IgD-negative memory B cell (primary cell): ENCODE results near the gene STYX. TPM values are rescaled to one million over a fixed set of nuclear protein-coding genes. Genes with fewer than 3 reads are reported as not detected.

Experiments
- H3K27ac Mint-ChIP-seq, 3 donors: one replicate each; pipeline ENCODE4 v1.8.0; 2020 to 2022; ENCODE audit warnings: mild to moderate bottlenecking in 3 of 3, mixed read lengths in 3 of 3, moderate library complexity in 1 of 3
- H3K27me3 Mint-ChIP-seq: one replicate; pipeline ENCODE4 v1.8.0; 2021; ENCODE audit warnings: mixed read lengths
- H3K36me3 Mint-ChIP-seq: one replicate; pipeline ENCODE4 v1.8.0; 2020; ENCODE audit warnings: mild to moderate bottlenecking, mixed read lengths
- H3K4me1 Mint-ChIP-seq, 3 donors: one replicate each; pipeline ENCODE4 v1.8.0; 2020 to 2022; ENCODE audit warnings: mixed read lengths in 3 of 3, mild to moderate bottlenecking in 1 of 3
- H3K4me3 Mint-ChIP-seq, 4 donors: one replicate each; pipeline ENCODE4 v1.8.0; 2020 to 2022; ENCODE audit warnings: mild to moderate bottlenecking in 4 of 4, mixed read lengths in 4 of 4, moderate library complexity in 3 of 4
- H3K9me3 Mint-ChIP-seq, 3 donors: one replicate each; pipeline ENCODE4 v1.8.0; 2020 to 2021; ENCODE audit warnings: mixed read lengths in 3 of 3, mild to moderate bottlenecking in 1 of 3
- polyA plus RNA-seq: library from polyadenylated mRNA; unstranded; fragments of 300-500 nt; fragmentation: Illumina TruSeq; gene quantifications from one replicate; pipeline ENCODE4 v1.2.3, GENCODE V29; 2021

Gene STYX, protein sequence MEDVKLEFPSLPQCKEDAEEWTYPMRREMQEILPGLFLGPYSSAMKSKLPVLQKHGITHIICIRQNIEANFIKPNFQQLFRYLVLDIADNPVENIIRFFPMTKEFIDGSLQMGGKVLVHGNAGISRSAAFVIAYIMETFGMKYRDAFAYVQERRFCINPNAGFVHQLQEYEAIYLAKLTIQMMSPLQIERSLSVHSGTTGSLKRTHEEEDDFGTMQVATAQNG
- 14.1 TPM for polyA plus RNA-seq

GRCh38 chr14:52729925-52730708 lies at the start of gene STYX:
TSS of gene STYX (plus strand) at chr14:52730166. CDS start at chr14:52730475, 309 bp downstream.
- peaks cover 23 to 30% (median 25%) of the 10 kb centered on the region in 3 donors for H3K4me1 Mint-ChIP-seq
- H3K27me3 Mint-ChIP-seq, result no peaks in the 10 kb centered on the region
- H3K4me3 Mint-ChIP-seq, result peak within 1 kb of the TSS; percentile 92 to 96 (median 95)
- H3K9me3 Mint-ChIP-seq, result no peaks in the 10 kb centered on the region
- peaks cover 6% of the 10 kb centered on the region for H3K36me3 Mint-ChIP-seq
- peak within 1 kb of the TSS; percentile 67 to 96 (median 94) for H3K27ac Mint-ChIP-seq

DNA sequence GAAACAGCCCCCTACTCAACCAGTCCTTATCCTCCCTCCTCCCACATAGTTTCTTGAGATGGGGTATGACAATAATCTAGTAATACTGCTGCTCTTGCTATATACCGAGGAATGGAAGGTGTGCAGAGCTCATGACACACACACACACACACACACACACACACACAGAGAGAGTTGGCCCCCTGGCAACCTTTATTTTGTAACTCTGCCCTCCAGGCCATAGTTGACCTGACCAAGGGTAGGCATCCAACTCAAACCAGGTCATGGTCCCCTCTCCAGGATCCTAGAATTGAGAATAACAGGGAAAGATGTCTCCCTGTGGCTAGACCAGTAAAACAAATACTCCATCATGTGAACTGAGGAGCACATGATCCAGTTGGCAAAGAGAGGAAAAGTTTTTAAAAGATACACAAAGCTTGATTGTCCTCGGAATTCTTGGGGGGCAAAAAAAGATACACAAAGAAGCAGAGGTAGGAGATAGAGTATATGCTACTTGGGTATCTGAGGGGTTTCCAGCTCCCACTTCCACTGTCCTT lies 45.9 kb upstream of the STYX start:
- Mint-ChIP-seq H3K4me1 (peaks cover 12 to 38% (median 27%) of the 10 kb centered on the region in 3 donors), H3K36me3 (peaks cover 1% of the 10 kb centered on the region), H3K9me3 (no peaks in the 10 kb centered on the region), H3K27ac (peak overlapping the region in 1 of 3 donors; percentile 40), H3K4me3 (no peak overlapping the region), H3K27me3 (no peaks in the 10 kb centered on the region)

DNA sequence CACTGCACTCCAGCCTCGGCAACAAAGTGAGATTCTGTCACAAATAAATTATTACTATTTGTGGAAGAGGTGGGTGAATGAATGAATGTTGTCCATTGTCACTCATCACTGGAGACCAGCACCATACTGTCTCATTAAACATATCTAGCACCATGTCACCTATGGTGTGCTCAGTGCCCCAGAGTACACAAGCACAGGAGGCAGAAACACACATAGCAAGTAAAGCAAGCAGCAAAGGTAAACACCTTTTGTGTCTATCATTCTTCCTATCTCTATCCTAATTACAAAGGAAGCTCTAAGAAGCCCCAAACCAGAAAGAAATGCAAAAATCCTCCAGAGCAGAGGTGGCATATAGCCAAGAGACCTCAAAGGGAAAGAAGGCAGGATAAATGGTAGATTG lies 43.8 kb upstream of the STYX start:
- Mint-ChIP-seq H3K9me3 (no peaks in the 10 kb centered on the region), H3K36me3 (peaks cover 2% of the 10 kb centered on the region), H3K4me1 (peaks cover 16 to 48% (median 34%) of the 10 kb centered on the region in 3 donors), H3K4me3 (peak overlapping the region in 1 of 4 donors; percentile 69), H3K27ac (no peak overlapping the region), H3K27me3 (no peaks in the 10 kb centered on the region)

DNA sequence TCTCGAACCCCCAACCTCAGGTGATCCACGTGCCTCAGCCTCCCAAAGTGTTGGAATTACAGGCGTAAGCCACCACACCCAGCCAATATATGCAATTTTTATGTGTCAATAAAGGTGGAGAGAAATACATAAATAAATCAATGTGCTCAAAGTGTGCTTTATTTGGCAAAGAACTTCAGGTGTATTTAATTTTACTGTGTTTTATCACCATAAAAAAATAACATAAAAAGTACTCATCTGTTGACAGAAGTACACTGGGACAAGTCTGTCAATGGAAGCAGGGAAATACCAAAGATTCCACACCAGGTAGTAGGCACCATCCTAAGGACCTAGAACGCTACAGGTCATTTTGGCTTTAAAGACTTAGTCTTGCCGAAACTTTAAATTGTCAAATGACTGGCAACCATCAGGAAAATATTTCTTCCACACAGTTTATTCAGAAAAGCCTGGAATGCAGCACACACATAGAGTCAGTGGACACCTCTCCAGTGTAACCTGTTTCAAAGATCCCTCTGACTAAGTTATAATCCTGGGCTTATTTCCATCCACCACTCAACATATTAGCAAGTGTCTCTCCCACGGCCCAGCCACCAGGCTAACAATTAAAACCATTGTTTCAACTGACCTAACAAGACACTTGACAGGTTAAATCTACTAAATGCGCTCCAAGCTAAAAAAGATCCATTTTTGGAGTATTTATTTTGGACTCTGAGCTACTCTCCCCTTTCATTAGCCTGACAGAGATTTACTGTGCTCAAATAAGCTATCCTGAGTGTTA lies 38.8 kb upstream of the STYX start:
- H3K4me1 Mint-ChIP-seq, result peaks cover 31 to 63% (median 33%) of the 10 kb centered on the region in 3 donors
- H3K27ac Mint-ChIP-seq, result no peak overlapping the region
- no peaks in the 10 kb centered on the region for H3K9me3 Mint-ChIP-seq
- H3K27me3 Mint-ChIP-seq, result no peaks in the 10 kb centered on the region
- H3K36me3 Mint-ChIP-seq, result peaks cover 2% of the 10 kb centered on the region
- peak overlapping the region in 2 of 4 donors; percentile 67 to 70 for H3K4me3 Mint-ChIP-seq

DNA sequence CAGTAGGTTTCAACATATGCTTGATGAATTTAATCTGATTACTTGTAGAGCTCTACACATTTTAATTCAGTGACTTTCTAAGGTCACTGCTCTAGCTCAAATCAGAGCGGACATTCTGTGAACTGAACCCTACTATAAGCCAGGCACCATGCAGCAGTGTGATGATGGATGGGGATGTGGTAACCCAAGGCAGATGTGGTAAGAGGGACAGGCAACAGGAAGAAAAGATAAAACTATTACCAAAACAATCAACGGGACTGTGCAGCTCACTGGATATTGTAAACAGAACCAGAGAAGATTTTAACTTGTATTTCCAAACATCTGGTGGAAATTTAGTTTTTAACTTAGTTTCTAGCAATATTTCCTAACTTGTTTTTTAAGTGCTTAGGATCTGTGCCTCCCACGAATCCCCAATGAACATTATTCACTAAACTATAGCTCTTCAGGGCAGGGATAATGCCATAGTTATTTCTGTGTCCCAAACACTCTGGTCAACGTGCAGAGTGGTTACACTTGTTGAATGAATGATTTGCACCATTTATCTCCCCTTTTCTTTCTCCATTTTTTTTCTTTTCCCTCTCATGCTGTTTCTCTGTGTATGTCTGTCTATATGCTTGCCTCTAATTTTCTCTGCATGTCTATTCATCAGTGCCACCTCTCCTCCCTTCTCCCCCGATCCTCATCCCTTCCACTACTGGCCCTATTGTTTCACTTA lies 37.6 kb upstream of the STYX start:
- Mint-ChIP-seq H3K27me3 (no peaks in the 10 kb centered on the region), H3K4me1 (peaks cover 27 to 56% (median 29%) of the 10 kb centered on the region in 3 donors), H3K9me3 (no peaks in the 10 kb centered on the region), H3K27ac (no peak overlapping the region), H3K4me3 (peak overlapping the region in 2 of 4 donors; percentile 12 to 70), H3K36me3 (peaks cover 2% of the 10 kb centered on the region)

DNA sequence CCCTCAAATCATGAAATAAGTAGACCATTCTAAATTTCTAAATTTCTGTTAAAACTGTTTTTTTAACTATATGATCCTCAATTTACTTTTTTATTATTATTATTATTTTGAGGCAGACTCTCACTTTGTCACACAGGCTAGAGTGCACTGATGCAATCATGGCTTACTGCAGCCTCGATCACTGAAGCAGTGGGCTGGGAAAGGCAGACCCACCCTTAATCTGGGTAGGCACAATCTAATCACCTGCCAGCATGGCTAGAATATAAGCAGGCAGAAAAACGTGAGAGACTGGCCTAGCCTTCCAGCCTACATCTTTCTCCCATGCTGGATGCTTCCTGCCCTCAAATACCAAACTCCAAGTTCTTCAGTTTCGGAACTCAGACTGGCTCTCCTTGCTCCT lies 36.9 kb upstream of the STYX start:
- Mint-ChIP-seq H3K9me3 (no peaks in the 10 kb centered on the region), H3K36me3 (peaks cover 2% of the 10 kb centered on the region), H3K27me3 (no peaks in the 10 kb centered on the region), H3K4me1 (peaks cover 27 to 50% (median 28%) of the 10 kb centered on the region in 3 donors), H3K4me3 (peak overlapping the region in 1 of 4 donors; percentile 56), H3K27ac (no peak overlapping the region)

- peak overlapping the region in 1 of 3 donors; percentile 26 for H3K27ac Mint-ChIP-seq
- no peaks in the 10 kb centered on the region for H3K9me3 Mint-ChIP-seq
- peak overlapping the region in 3 of 4 donors; percentile 36 to 75 (median 56) for H3K4me3 Mint-ChIP-seq
- no peaks in the 10 kb centered on the region for H3K27me3 Mint-ChIP-seq
- peaks cover 2% of the 10 kb centered on the region for H3K36me3 Mint-ChIP-seq
- H3K4me1 Mint-ChIP-seq, result peaks cover 23 to 45% (median 27%) of the 10 kb centered on the region in 3 donors
Observed at GRCh38 chr14:52693532-52693931, 36.4 kb upstream of the STYX start.

DNA sequence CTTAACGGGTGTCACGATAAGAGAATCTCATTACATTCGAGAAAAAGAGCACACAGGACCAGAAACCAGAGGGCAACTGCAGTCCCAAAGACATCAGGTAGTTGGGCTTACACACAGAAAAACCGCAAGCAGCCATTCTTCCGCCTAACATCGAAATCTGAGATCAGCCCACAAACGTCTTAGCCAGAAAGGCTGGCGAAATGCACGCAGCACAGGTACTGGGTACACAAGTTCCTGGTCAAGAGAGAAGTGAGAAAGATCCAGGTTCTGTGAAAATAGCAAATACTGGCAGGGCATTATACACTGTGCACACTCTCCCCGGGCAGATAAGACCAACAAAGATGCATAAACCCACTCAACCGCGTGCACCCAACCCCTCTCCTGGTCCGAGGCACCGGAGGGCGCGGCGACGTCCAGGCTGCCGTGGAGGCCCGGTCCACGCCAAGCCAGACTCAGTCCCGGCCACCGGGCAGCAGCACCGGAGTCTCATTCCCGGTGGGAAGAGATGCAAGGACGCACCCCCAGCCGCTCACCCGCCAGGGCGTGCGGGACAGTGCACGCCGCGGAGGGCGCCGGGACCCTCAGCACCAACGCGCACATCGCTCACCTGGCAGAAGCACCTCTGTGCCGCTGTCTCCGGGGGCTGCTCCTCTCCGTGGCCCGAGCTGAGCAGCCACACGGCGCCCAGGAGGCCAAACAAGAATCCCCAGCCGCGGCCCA lies 35.0 kb upstream of the STYX start:
- no peaks in the 10 kb centered on the region for H3K36me3 Mint-ChIP-seq
- peak overlapping the region; percentile 39 to 95 (median 72) for H3K27ac Mint-ChIP-seq
- H3K27me3 Mint-ChIP-seq, result no peaks in the 10 kb centered on the region
- H3K9me3 Mint-ChIP-seq, result no peaks in the 10 kb centered on the region
- peak overlapping the region; percentile 92 to 99 (median 98) for H3K4me3 Mint-ChIP-seq
- H3K4me1 Mint-ChIP-seq, result peaks cover 19 to 36% (median 22%) of the 10 kb centered on the region in 3 donors

GRCh38 chr14:52695481-52696091 lies 34.4 kb upstream of the STYX start, which contains the start of gene ERO1A:
TSS of gene ERO1A (minus strand) at chr14:52695558. CDS start at chr14:52695481, 77 bp downstream.
- Mint-ChIP-seq H3K27me3 (no peaks in the 10 kb centered on the region), H3K9me3 (no peaks in the 10 kb centered on the region), H3K36me3 (no peaks in the 10 kb centered on the region), H3K4me1 (peaks cover 15 to 32% (median 22%) of the 10 kb centered on the region in 3 donors), H3K4me3 (peak within 1 kb of the TSS; percentile 92 to 99 (median 98)), H3K27ac (peak within 1 kb of the TSS; percentile 39 to 95 (median 72))

- Mint-ChIP-seq H3K9me3 (no peaks in the 10 kb centered on the region), H3K4me3 (peak overlapping the region in 1 of 4 donors; percentile 45), H3K27me3 (no peaks in the 10 kb centered on the region), H3K4me1 (peaks cover 0 to 2% (median 1%) of the 10 kb centered on the region in 3 donors), H3K27ac (peak overlapping the region in 1 of 3 donors; percentile 13), H3K36me3 (no peaks in the 10 kb centered on the region)
Observed at GRCh38 chr14:52700701-52701172, 29.2 kb upstream of the STYX start.

GRCh38 chr14:52701223-52701622 lies 28.7 kb upstream of the STYX start:
- Mint-ChIP-seq H3K4me3 (peak overlapping the region in 1 of 4 donors; percentile 2), H3K27me3 (no peaks in the 10 kb centered on the region), H3K27ac (peak overlapping the region in 1 of 3 donors; percentile 13), H3K36me3 (no peaks in the 10 kb centered on the region), H3K4me1 (peaks cover 0 to 2% (median under 1%) of the 10 kb centered on the region in 3 donors), H3K9me3 (no peaks in the 10 kb centered on the region)

DNA sequence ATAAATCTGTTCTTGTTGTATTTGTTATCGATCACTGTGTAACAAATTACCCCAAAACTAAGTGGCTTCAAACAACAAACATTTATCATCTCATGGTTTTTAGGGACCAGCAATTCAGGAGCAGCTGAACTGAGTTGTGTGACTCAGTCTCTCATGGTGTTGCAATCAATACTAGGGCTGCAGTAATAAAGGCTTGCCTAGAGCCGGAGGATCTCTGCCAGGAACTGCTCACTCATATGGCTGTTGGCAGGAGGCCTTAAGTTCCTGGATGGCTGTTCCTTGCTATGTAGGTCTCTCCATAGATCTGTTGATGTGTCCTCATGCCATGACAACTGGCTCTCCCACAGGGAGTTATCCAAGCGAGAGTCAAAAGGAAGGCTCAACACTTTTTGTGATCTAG lies 26.7 kb upstream of the STYX start:
- H3K4me1 Mint-ChIP-seq, result peaks cover 14 to 20% (median 17%) of the 10 kb centered on the region in 3 donors
- no peaks in the 10 kb centered on the region for H3K27me3 Mint-ChIP-seq
- peak overlapping the region in 1 of 4 donors; percentile 36 for H3K4me3 Mint-ChIP-seq
- no peaks in the 10 kb centered on the region for H3K36me3 Mint-ChIP-seq
- no peaks in the 10 kb centered on the region for H3K9me3 Mint-ChIP-seq
- H3K27ac Mint-ChIP-seq, result no peak overlapping the region

DNA sequence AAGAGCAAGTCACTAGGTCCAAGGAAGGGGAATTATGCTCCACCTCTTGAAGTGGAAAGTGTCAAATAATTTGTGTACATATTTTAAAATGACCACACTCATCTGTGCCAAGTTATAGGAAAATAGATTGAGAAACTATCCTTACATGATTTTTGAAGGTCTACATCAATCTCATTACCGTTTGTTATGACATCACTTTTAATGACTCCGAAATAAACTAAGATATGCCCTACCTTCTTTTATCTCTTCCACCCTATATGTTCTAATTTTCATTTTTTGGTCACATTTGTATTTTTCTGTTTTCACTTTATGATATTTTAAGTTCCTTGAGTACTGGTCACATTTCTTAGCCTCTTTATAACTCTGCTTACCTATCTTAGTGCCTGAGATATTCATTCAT lies 26.3 kb upstream of the STYX start:
- Mint-ChIP-seq H3K27me3 (no peaks in the 10 kb centered on the region), H3K27ac (no peak overlapping the region), H3K4me1 (peaks cover 16 to 24% (median 20%) of the 10 kb centered on the region in 3 donors), H3K4me3 (peak overlapping the region in 1 of 4 donors; percentile 36), H3K36me3 (no peaks in the 10 kb centered on the region), H3K9me3 (no peaks in the 10 kb centered on the region)
